Mesodermal cell (in vitro differentiated cells): ENCODE results near the gene EPC1.

Source experiments
- H3K27ac ChIP-seq: 2 replicates; pipeline ENCODE4 v1.7.0; 2013; ENCODE audit warnings: mild to moderate bottlenecking, low read depth, low read length, moderate library complexity; ENCODE audit not compliant: severe bottlenecking
- H3K36me3 ChIP-seq: 2 replicates; pipeline ENCODE4 v1.7.1; 2013; ENCODE audit warnings: mild to moderate bottlenecking, low read length, moderate library complexity; ENCODE audit not compliant: control insufficient read depth, insufficient read depth
- H3K4me1 ChIP-seq: one replicate; pipeline ENCODE4 v1.7.1; 2013; ENCODE audit warnings: mild to moderate bottlenecking, low read length; ENCODE audit not compliant: insufficient read depth, control insufficient read depth, poor library complexity, severe bottlenecking
- H3K4me3 ChIP-seq: 2 replicates; pipeline ENCODE4 v1.7.0; 2013; ENCODE audit warnings: low read length, control low read depth, mild to moderate bottlenecking; ENCODE audit not compliant: insufficient read depth, poor library complexity, severe bottlenecking; ENCODE audit errors: extremely low read depth
- H3K9me3 ChIP-seq: 2 replicates; pipeline ENCODE4 v1.7.1; 2013; ENCODE audit warnings: mild to moderate bottlenecking, low read length, moderate library complexity; ENCODE audit not compliant: control insufficient read depth
- WGBS, 2 experiments: methylation state at CpG; one replicate each; pipeline ENCODE4 v1.1.5; 2013; ENCODE audit warnings: missing lambda C conversion rate in 2 of 2; ENCODE audit not compliant: insufficient coverage in 2 of 2; 5-methylcytosine and 5-hydroxymethylcytosine counted together

EPC1 gene

GRCh38 chr10:32317795-32318357 lies 29.1 kb downstream of the EPC1 start:
- WGBS, 2 experiments: 100% methylated on average over 1 of the region's 6 CpGs; no CpG with 5 or more reads in 1 of the 2 experiments

GRCh38 chr10:32315424-32315823 lies 31.5 kb downstream of the EPC1 start:
- Histone ChIP-seq H3K4me3 (no peak overlapping the region), H3K4me1 (no peaks in the 10 kb centered on the region), H3K27ac (no peak overlapping the region), H3K36me3 (peaks cover 13% of the 10 kb centered on the region), H3K9me3 (no peaks in the 10 kb centered on the region)
- 90 to 97% methylated on average over 3 of the region's 3 CpGs for whole genome bisulfite sequencing, 2 experiments

More at GRCh38 chr10:32317795-32318357, 29.1 kb downstream of the EPC1 start:
- no peak overlapping the region for H3K27ac ChIP-seq
- H3K36me3 ChIP-seq: peaks cover 22% of the 10 kb centered on the region
- H3K4me3 ChIP-seq: no peak overlapping the region
- H3K4me1 ChIP-seq: no peaks in the 10 kb centered on the region
- H3K9me3 ChIP-seq: no peaks in the 10 kb centered on the region

GRCh38 chr10:32314588-32314987 lies 32.4 kb downstream of the EPC1 start:
- H3K4me1 ChIP-seq: no peaks in the 10 kb centered on the region
- H3K9me3 ChIP-seq: no peaks in the 10 kb centered on the region
- H3K36me3 ChIP-seq: peaks cover 6% of the 10 kb centered on the region
- WGBS, 2 experiments: 100% methylated on average over 2 of the region's 2 CpGs; no CpG with 5 or more reads in 1 of the 2 experiments
- no peak overlapping the region for H3K4me3 ChIP-seq
- no peak overlapping the region for H3K27ac ChIP-seq

GRCh38 chr10:32308027-32308603 lies 38.8 kb downstream of the EPC1 start:
- H3K4me3 ChIP-seq: no peak overlapping the region
- no peaks in the 10 kb centered on the region for H3K9me3 ChIP-seq
- WGBS, 2 experiments: 95 to 100% methylated on average over 6 to 7 of the region's 7 CpGs
- H3K27ac ChIP-seq: no peak overlapping the region
- H3K4me1 ChIP-seq: no peaks in the 10 kb centered on the region
- peaks cover 27% of the 10 kb centered on the region for H3K36me3 ChIP-seq

- no peaks in the 10 kb centered on the region for H3K4me1 ChIP-seq
- no peaks in the 10 kb centered on the region for H3K9me3 ChIP-seq
- peak overlapping the region; percentile 36 for H3K27ac ChIP-seq
- peaks cover 32% of the 10 kb centered on the region for H3K36me3 ChIP-seq
- WGBS, 2 experiments: 80 to 93% methylated on average over 1 of the region's 3 CpGs
- H3K4me3 ChIP-seq: no peak overlapping the region
Observed at GRCh38 chr10:32307609-32308008, 39.3 kb downstream of the EPC1 start.

GRCh38 chr10:32299354-32299980 lies 47.5 kb downstream of the EPC1 start:
- Histone ChIP-seq H3K9me3 (no peaks in the 10 kb centered on the region), H3K4me1 (no peaks in the 10 kb centered on the region), H3K27ac (no peak overlapping the region), H3K36me3 (peaks cover 35% of the 10 kb centered on the region), H3K4me3 (no peak overlapping the region)
- WGBS, 2 experiments: 90 to 100% methylated on average over 4 to 5 of the region's 7 CpGs

GRCh38 chr10:32298075-32298812 lies 48.7 kb downstream of the EPC1 start:
- no peak overlapping the region for H3K4me3 ChIP-seq
- H3K36me3 ChIP-seq: peaks cover 29% of the 10 kb centered on the region
- 93 to 100% methylated on average over 5 to 9 of the region's 11 CpGs for WGBS, 2 experiments
- H3K27ac ChIP-seq: no peak overlapping the region
- H3K9me3 ChIP-seq: no peaks in the 10 kb centered on the region
- H3K4me1 ChIP-seq: no peaks in the 10 kb centered on the region

GRCh38 chr10:32295027-32295426 lies 51.9 kb downstream of the EPC1 start:
- no peak overlapping the region for H3K4me3 ChIP-seq
- H3K4me1 ChIP-seq: no peaks in the 10 kb centered on the region
- peaks cover 32% of the 10 kb centered on the region for H3K36me3 ChIP-seq
- WGBS, 2 experiments: 100% methylated on average over 1 of the region's 2 CpGs; no CpG with 5 or more reads in 1 of the 2 experiments
- no peaks in the 10 kb centered on the region for H3K9me3 ChIP-seq
- H3K27ac ChIP-seq: no peak overlapping the region

GRCh38 chr10:32293581-32293980 lies 53.4 kb downstream of the EPC1 start:
- no peak overlapping the region for H3K27ac ChIP-seq
- H3K36me3 ChIP-seq: peaks cover 38% of the 10 kb centered on the region
- no peak overlapping the region for H3K4me3 ChIP-seq
- H3K9me3 ChIP-seq: no peaks in the 10 kb centered on the region
- no peaks in the 10 kb centered on the region for H3K4me1 ChIP-seq
- 100% methylated on average over 1 of the region's 4 CpGs; no CpG with 5 or more reads in 1 of the 2 experiments for WGBS, 2 experiments

- Histone ChIP-seq H3K4me1 (no peaks in the 10 kb centered on the region), H3K9me3 (no peaks in the 10 kb centered on the region), H3K36me3 (peaks cover 82% of the 10 kb centered on the region), H3K27ac (no peak overlapping the region), H3K4me3 (no peak overlapping the region)
- WGBS, 2 experiments: 80% methylated on average over 1 of the region's 1 CpG; no CpG with 5 or more reads in 1 of the 2 experiments
Observed at GRCh38 chr10:32279795-32280194, 67.2 kb downstream of the EPC1 start.
